HG03108 (cell line): ENCODE results near the gene RSPH9.

ENCODE experiments used
- ATAC-seq: cut with Tn5 transposase; IDR thresholded peaks from one replicate; pipeline ENCODE4 v1.9.1; 2021; ENCODE audit warnings: moderate library complexity; ENCODE audit not compliant: unreplicated experiment

Gene RSPH9

DNA sequence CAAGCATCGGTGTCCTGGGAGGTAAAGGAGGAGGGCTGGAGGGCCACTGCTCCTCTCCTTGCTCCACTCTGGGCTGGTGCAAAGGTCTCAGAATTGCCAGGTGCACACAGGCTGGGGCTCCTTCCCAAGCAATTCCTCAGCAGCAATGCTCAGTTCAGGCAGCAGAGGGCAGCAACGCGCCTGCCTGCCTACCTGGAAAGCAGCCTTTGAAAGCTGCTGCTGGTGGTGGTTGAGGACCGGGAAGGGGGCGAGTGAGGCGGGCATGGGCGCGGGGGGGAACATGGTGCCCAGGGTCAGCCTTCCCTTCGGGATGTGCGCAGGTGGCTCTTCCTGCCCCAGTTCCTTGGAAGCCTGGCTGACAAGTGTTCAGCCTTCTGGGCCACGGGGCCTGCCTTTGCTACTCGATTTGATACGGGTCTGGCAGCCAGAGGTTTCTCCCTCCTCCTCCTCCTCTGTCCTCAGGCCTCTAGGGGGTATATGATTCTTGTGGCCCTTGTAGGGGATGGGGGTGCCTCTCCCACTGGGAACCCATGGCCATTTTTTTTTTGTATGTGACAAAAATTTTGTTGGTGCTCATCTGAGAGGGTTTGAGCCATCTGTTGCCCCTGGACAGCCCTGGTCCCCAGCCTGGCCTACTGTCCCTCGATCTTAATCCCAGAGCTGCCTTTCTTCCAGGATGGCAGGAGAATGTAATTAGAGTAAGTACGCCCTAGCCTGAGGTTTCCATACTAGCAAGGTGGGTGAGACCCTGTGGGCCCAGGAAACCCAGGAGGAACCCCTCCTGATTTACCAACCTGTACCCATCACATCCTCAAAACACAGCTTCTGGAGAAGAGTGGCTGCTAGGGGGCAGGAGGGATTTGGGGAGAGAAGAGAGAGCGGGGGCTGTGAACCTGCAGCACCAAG lies 22.7 kb downstream of the RSPH9 start:
- ATAC-seq, result peak; percentile 43

DNA sequence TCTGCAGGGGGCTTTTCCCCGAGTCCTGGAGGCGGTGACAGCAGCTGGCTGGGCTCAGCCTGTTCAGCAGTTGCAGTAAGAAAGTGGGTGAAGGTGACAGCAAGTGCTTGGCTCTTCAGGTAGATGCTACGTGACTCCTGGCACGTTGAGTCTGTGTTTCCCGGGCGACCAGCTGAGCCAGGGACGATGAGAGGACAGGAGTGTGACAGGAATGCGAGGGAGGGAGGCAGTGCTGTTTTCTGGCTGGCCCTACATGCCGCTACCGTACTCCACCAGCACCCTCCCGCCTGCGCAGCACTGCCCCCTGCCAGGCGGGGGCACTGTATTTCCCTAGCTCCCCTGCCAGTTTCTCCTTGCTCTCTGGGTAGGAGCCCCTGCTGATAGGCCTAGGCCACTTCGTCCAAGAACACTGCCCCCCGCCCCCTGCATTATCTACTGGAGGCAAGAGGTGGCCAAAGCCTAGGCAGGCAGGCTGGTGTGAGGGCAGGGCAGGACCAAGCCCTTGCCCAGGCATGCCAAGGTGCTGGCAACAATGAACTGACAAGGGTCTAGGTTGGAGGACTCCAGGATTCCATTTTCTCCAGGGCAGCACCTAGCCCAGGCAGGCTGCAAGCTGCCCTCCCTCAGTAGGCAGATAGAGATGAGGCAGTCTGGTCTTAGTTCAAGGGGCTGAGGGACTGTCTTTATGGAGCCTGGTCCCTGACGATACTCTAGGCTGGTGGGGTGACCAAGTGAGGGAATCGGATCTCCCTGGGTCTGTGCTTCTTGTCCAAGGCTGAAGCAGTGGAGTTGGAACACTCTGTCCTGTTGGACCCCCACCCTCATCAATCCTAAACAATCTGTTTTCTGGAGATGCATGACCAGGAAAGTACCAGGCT lies 23.6 kb downstream of the RSPH9 start:
- peak; percentile 48 for ATAC-seq

DNA sequence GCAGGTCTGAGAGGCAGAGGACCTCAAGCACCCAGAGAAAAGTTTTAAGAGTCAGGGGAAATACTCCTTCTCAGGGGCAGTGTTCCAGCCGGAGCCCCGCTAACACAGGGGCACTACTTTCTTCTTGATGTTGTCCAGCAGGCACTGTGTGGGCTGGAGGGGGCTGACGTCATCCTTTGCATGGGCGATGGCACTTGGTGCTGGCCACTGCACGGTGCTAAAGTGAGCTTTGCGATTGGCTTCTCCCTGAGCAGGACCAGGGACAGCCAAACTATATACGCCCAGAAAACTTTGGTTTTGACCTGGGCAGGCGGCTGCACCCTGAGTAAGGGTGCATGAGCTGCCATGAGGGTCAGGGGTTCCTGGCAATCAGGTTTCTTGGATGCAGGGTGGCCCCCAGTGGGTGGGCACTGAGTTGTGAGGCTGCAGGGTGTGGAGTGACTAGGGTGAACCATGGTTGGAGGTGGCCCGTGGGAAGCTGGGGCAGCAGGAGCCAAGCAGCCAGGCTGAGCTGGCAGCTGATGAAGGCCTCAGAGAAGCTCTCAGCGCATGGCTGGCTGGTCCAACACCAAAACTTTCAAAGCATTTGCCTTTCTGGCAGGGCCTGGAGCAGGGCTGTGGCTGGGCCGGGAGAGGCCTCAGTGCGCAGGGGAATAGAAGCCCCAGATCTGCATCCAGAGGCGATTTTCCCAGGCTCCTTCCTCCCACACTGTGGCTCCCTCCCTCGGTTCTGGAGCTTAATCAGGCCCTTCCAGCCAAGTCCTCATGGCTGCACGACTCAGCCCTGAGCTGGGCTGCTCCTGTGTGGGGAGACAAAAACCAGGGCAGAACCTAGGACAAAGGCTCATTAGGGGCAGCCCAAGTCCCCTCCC lies 24.4 kb downstream of the RSPH9 start:
- no peak for ATAC-seq

DNA sequence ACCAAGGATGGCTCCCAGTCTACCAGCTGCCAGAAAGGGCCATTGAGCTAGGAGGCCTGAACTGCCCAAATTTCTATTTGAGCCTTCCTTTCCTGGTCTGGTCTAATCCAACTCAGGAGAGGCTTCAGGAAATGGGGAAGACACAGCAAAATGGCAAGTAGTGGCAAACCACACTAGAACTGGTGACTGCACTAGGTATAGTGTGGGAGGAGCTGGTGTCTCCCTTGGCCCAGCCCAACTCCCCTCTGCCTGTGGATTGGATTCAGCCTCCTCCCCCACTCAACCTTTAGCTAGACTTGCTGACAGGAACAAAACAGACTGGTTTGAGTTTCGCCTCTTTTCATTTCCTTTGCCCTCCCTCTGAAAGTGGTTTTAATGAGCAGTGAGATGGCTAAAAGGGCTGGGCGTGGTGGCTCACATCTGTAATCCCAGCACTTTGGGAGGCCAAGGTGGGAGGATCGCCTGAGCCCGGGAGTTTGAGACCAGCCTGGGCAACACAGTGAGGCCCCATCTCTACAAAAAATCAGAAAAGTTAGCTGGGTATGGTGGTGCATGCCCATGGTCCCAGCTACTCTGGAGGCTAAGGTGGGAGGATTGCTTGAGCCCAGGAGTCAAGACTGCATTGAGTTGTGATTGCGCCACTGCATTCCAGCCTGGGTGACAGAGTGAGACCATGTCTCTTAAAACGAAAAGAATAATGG lies 25.2 kb downstream of the RSPH9 start:
- ATAC-seq, result no peak

DNA sequence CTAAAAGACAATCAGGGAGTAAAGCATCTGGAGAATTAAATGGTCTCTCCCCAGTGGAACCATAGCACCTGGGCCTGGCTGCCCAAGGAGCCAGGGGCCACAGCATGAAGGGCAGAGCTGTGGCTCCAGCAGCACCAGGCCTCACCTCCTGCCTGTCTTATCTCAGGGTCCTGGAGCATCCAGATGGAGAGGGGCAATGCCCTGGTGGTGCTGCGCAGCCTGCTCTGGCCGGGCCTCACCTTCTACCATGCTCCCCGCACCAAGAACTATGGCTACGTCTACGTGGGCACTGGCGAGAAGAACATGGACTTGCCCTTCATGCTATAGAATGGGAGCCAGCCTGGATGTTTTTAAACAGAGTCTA lies 25.8 kb downstream of the RSPH9 start:
- ATAC-seq, result no peak

DNA sequence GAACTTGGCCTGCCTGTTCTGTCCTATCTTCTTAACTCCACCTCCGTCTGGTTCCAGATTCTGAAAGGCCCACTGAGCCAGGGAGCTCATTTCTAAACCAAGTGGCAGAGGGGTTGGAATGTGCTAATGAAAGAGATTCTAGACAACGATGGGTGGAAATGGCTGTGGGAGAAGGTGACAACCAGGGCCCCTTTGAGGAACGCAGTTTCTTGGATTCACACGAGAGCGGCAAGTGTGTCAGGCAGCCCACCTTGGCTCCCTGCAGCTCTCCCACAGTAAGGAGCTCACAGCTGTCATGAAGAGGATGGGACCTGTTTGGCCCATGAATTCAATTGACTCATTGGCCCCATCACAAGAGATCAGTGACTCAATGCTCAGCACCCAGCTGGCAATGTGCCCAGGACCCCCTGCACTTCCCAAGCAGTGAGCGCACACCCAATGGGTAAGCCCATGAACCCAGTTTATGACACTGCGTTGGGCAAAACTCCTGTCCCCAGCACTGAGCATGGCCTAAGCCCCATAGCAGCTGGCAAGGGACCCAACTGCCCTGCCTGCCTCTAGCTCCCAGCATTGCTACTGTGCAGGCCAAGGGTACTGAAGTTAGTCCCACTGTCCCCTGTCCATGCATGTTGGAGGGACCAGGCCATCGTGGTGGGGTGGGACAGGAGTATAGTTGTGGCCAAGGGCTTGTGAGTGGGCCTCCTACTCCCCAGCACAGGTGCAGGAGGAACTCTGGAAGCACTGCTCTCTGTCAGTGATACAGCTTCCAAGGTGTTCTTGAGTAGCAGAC lies 26.4 kb downstream of the RSPH9 start:
- ATAC-seq, result no peak

DNA sequence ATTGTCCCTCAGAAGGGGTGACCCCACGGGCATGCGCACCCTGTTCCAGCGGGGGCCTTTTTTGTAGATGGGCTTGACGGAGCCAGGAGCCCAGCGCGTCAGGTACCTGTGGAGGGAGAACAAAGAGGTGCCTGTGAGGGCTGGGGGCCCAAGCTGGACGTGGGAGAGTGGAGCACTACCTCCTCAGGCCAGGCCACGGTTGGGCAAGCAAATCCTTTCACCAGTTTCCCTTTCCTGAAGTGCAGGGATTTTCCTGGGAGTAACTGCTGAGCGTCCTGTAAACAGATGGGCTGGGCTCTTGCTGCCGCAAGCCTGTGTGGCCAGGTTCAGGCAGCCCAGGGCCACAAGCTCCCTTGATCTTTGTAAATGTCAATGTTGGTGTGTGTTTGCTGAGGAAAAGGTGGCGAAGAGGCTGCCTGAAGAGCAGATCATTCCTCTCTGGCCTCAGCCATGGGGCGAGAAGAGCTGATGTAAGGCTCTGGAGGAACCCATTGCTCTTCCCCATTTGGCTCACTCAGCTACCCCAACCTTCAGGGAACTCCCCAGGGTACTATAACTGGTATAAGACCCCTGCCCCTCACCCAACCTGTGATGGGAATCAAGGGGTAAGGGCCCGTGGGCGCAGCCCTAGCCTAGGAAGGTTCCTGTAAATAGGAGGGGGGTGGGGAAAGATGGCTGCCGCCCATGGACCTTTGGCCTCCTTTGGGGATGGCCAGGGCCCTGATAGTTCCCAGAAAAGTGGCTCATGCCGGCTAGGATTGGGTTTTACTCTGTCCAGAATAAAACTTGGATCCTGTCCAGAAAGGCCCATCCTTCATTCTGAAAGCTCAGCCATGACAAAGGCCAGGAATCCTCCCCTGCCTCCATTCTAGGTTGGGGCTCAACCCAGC lies 27.2 kb downstream of the RSPH9 start:
- no peak for ATAC-seq

DNA sequence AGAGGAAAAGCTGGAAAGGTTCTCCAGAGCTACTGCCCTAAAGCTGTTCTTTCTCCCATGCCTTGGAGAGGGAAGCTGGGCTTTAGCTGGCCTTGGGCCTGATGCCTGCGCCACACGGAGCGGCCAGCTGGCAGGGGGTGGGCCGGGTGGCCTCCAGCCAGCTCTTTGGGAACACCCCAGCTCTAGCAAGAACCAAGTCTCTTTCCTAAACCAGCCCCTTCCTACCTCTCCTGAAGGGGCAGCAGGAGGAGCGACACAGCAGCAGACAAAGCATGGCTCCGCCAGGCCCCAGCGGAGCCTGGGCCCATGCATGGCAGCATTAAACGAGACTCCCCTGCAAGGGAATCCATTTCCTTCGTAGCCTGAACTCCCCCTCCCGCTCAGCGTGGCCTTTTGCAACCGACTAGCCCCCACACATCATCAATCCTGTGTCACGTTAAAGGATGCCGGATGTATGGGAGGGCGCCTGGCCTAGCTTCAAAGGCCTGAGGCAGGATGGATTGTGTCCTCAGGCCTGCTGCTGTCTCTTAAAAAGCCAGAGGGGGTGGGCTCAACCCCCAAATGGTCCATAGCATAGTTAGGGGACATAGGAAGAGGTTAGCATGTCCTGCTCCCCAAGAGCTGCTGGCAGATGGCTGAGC lies 28.7 kb downstream of the RSPH9 start:
- no peak for ATAC-seq

DNA sequence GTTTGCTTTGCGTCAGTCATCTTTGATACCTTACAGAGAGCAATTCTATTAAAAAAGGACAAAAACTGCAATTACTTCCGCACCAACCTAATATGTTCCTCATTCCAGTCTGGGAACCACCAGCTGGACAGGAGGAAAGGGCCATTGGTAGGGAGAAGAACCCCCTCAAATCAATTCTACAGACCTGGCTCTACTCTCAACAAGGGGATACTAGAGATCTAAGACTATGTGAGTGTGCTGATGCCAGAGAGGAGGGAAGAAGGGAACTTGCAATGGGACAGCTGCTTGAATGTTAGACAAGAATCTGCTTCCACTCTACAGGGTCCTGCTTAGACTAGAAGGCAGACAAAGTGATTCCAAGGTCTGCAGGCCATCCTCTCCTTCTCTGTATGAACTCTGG lies 29.5 kb downstream of the RSPH9 start:
- ATAC-seq, result no peak

DNA sequence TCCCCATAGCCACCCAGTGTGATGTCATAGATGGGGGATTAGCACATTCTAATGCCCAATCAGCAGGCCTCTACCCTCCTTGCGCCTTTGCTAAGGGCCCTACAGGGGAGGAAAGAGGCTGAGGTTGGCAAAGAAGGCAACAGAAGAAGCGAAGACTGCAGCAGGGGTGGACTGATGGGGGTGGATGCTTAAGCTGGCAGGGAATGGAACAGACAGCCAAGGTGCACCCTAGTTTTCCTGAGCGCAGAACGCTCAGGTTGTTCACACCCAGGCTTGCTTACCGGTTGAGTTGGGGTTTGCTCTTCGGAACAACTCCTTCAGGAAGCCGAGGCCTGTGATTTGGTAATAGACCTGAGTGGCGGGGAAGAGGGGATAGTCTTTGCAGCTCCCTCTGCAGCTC lies 30.1 kb downstream of the RSPH9 start:
- ATAC-seq, result no peak

DNA sequence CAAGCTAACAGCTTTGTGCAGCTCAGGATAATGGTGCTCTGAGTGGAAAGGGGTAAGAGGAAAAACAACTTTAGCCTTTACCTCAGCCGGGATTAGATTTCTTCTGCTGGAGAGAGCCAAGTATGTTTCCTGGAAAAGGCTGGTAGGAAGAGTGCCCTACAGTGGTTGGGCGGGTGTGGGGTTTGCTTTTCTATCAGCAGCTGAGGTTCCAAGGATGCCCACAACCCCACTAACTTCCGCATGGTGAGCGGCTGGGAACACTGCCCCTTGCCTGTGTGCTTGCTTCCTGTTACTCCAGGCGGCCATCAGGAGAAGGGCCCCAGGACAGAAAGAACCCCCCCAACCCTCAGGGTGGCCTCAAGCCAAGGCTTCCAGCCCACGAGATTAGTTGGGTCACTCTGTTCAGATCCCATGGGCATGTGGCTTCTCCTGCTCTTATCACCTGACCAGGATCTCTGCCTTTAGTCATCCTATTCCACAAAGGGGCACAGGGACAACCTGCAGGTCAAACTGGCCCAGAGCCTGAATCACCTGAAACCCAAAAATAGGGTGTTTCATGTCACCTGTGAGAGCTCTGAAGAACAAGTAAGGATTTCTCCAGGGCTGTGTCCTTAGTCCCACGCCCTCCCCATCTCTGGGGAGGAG lies 32.2 kb downstream of the RSPH9 start:
- ATAC-seq, result no peak

DNA sequence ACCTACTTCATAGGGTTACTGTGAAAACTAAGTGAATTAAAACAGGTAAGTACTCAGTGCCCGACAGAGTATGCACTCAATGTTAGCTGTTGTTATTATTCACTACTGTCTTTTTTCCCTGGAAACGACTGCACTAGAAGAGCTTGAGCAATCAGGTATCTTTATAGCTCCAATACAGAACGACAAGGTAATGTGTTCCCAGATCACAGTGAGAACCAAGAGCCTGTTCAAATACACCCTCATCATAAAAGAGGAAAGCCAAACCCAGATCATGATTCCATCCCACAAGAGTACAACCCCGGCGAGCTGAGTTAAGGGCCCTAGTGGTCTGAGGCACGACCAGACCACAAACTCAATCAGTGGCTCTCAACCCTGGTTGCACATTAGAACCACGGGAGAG lies 32.9 kb downstream of the RSPH9 start:
- ATAC-seq, result no peak

DNA sequence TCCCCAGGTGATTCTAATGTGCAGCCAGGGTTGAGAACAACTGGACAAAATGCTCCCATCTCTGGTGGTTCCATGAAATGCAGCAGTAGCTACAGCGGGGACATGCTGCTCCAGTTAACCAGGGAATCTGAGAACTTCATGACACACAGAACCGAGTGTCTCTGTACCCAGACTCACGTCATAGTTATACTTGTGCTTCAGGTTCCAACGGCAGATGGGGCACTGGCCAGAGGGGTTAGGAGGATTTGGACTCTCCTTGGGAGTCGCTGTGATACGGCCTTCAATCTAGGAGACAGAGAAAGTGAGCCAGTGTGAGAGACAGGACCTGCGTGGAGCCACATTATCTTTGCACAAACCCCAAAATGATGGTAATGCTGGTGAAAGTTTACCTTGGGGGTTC lies 33.5 kb downstream of the RSPH9 start:
- no peak for ATAC-seq

DNA sequence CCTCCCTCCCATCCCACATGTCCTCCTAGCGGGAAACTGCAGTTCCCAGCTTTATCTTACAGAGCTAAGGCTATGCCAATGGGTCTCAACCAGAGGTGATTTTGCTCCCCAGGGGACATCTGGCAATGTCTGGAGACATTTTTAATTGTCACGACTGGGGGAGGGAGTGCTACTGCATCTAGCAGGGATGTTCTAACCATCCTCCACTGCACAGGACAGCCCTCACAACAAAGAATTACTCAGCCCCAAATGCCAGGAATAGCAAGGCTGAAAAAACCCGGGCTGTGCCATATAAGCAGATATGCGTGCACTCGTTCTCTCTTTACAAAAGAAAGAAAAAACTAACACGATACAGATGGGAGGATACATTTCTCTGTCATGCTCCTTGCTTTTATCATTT lies 34.2 kb downstream of the RSPH9 start:
- no peak for ATAC-seq

DNA sequence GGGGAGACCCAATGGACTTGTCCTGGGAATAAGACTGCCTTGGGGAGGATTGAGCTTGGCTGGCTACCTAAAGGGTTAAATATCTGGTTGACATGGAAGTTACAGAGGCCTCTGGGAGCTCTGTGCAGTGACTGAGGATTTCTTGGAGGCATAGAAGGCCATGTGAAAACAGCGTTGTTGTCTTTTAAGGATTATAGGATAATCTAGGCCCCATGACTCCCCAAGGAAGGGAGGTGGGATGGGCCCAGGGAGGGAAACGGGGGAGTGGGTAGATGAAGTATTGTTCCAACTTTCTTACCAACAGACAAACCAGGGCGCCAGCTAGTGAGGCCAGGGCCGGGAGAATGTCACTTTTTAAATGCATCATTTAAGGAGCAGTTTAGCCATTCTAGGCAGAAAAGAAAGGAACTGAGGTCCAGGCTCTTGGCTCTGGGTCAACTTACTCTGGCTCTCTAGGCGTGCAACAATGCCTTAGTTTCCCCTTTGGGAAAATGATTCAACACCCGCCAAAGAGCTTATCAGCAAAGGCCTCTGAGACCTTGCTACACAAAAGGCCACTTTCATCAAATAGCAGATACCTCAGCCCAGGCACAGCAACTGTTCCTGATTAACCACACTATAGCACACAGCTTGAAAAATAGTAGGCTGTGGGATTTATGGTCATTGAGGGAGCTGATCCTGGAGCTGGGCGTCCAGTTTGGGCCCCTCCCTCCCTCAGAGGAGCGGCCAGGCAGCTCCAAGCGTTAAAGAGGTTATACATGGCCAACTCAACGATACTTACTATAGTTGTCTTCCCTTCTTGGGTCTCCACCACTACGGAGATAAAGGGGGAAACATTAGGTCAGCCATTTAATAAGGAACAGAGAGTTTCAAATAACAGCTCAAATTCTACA lies 35.7 kb downstream of the RSPH9 start:
- no peak for ATAC-seq

DNA sequence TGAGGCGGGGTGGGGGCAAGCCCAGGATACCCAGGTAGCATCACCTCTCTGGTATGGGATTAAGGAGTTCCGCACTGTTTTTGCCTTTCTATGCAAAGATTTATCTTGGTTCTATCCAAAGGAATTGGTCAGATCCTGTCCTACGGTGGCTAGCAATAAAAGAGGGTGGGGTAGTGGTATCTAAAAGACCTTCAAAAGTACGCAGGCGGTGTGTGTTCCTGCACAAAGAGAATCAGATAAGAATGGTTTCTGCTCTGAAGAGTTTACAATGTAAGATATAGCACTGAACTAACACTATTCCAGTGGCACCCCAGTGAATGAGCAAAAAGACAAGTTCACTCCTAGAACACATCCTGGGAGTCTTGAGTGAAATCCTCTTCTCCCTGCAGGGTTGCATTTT lies 36.5 kb downstream of the RSPH9 start:
- no peak for ATAC-seq
